Lower leg skin (tissue), 4 donors: ENCODE data around the gene MATR3. TPM values are rescaled to one million over a fixed set of nuclear protein-coding genes. Genes with fewer than 3 reads are reported as not detected.
"Not testable (repeated sequence)": the region's sequence is repeated elsewhere in the genome, so short reads cannot be mapped to it uniquely, and the experiment has no call there.

ENCODE experiments used
- DNase-seq, 2 donors: peaks; one replicate each; pipeline ENCODE4 v3.0.0-alpha.2; 2019; ENCODE audit warnings: low spot score in 2 of 2
- H3K4me3 ChIP-seq: fragments of 200-600 bp; sonication (generic); 2 replicates; pipeline ENCODE4 v1.5.1; 2017; ENCODE audit warnings: mild to moderate bottlenecking, low read depth; ENCODE audit not compliant: poor library complexity, severe bottlenecking
- POLR2A ChIP-seq, 2 donors: fragments of 450-650 bp; IDR thresholded peaks; one replicate each; pipeline ENCODE4 v1.6.1; 2016 to 2017; ENCODE audit warnings: antibody characterized with exemption in 2 of 2, mild to moderate bottlenecking in 1 of 2, moderate library complexity in 1 of 2
- WGBS, 2 donors: methylation state at CpG; one replicate each; pipeline ENCODE4 v1.1.5; 2018; 5-methylcytosine and 5-hydroxymethylcytosine counted together
- intact Hi-C: fragments of 100-400 bp; cut with DNase I; formaldehyde crosslinking; loops from one replicate; pipeline ENCODE4 v1.15.0; 2023; ENCODE audit warnings: low total_unique reads
- total RNA-seq, 4 donors: library from RNA; depleted of rRNA; stranded (reverse); fragments of >200 nt; gene quantifications; one replicate each; pipeline ENCODE4 v1.1.0, GENCODE V29; 2016
- TF ChIP-seq, protein P1 (sequence below), 3 donors: fragments of 450-650 bp; IDR thresholded peaks; one replicate each; pipeline ENCODE4 v1.5.1; 2016; ENCODE audit warnings: antibody characterized with exemption in 3 of 3, mild to moderate bottlenecking in 3 of 3, moderate library complexity in 2 of 3

Gene MATR3
- total RNA-seq, 4 donors from 2014 or later: 108 to 135 (median 122) TPM

DNA sequence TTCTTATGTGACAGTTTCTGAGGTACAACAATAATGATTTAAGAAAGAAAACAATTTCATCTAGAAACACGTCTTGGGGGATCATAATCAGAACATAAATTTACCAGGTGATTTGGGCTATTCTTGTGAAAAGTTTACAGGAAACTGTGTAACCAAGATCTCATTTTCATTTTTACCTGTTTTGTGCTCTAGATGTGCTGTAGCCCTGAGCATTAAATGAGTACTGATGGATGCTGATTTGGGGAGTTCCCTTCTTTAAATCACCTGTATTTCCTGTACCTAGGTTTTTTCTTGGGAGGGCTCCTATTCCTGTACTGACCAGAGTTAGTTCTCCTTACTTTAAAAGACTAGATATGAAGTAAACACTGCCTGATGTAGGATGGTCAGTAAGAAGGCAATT lies 12.7 kb downstream of the MATR3 start:
- no peak for TF ChIP-seq POLR2A (IDR thresholded peaks at IDR 0.05)
- TF ChIP-seq, protein P1, sequence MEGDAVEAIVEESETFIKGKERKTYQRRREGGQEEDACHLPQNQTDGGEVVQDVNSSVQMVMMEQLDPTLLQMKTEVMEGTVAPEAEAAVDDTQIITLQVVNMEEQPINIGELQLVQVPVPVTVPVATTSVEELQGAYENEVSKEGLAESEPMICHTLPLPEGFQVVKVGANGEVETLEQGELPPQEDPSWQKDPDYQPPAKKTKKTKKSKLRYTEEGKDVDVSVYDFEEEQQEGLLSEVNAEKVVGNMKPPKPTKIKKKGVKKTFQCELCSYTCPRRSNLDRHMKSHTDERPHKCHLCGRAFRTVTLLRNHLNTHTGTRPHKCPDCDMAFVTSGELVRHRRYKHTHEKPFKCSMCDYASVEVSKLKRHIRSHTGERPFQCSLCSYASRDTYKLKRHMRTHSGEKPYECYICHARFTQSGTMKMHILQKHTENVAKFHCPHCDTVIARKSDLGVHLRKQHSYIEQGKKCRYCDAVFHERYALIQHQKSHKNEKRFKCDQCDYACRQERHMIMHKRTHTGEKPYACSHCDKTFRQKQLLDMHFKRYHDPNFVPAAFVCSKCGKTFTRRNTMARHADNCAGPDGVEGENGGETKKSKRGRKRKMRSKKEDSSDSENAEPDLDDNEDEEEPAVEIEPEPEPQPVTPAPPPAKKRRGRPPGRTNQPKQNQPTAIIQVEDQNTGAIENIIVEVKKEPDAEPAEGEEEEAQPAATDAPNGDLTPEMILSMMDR (IDR thresholded peaks at IDR 0.05): no peak
- WGBS, 2 donors: 38 to 39% methylated on average over 1 of the region's 1 CpG
- H3K4me3 ChIP-seq: no peak overlapping the region
- no peak for DNase-seq
- intact Hi-C loops: no loop called here

DNA sequence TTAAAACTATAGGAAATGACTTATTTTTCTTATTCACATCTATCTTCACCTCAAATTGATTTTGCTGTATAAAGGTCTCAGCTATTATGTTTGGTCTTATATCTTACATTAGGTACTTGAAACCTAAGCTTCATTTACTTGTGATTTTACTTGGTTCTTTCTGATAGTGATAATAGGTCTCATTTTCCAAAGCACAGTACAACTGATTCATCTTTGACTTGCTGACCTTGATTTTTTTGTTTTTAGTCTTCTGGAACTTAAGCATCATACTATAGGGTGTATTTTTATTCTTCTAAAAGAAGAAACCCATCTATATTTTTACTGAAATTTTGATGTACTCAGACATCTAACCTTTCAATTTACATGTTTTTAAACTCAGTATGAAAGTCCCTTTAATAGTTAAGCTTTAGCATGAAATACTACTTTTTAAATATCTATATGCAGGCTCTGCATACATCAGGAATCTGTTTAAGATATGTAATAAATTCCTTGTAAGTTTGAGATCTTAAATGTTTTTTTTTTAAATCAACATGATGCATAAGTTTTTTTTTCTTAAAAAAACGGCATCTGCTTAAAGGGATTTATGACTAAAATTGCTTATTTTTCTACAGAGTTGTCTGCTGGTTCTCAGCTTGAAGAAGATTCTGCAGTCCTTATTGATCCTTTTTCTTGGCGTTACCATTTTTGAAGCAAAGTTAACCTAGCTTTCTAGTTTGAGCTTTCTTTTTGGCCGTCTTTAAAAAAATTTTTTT lies 13.3 kb downstream of the MATR3 start:
- intact Hi-C loops: no loop called here
- TF ChIP-seq POLR2A (IDR thresholded peaks at IDR 0.05): no peak
- TF ChIP-seq, protein P1 (IDR thresholded peaks at IDR 0.05): no peak

DNA sequence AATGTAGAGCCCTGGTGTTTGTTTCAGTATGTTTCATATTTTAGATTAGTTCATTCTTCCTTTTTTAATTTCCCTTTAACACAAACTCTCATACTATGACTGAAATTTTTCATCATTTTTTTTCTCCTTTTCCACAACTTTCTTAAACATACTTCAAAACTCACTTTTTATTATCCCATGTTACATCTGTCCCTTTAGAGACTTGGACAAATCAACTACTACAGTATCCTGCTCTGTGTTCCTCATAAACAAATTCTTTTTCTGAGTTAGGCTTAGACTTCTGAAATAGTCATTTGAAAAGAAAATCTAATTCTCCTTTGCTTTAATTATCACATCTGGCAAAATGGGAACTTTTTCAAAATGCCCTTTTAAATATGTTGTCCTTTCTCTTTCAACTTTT lies 15.3 kb downstream of the MATR3 start:
- no peak for TF ChIP-seq POLR2A (IDR thresholded peaks at IDR 0.05)
- TF ChIP-seq, protein P1 (IDR thresholded peaks at IDR 0.05): no peak
- no peak for DNase-seq
- intact Hi-C loops: no loop called here
- no peak overlapping the region for H3K4me3 ChIP-seq

More for the DNA sequence above, 13.3 kb downstream of the MATR3 start:
- no peak for DNase-seq
- 57 to 65% methylated on average over 3 of the region's 3 CpGs for WGBS, 2 donors
- no peak overlapping the region for H3K4me3 ChIP-seq

DNA sequence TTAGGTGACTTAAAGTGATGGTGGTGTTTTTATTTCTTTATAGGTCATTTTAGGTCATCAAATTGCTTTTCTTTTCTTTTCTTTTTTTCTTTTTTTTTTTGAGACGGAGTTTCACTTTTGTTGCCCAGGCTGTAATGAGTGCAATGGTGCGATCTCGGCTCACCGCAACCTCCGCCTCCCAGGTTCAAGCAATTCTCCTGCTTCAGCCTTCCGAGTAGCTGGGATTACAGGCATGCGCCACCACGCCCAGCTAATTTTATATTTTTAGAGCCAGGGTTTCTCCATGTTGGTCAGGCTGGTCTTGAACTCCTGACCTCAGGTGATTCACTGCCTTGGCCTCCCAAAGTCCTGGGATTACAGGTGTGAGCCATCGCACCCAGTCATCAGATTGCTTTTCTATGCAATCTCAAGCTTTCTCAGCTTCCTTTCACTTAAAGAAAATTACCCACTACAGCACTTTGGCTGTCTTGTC lies 17.2 kb downstream of the MATR3 start:
- intact Hi-C loops, H3K4me3 ChIP-seq, DNase-seq: not testable (repeated sequence)
- WGBS, 2 donors: 83 to 89% methylated on average over 9 of the region's 9 CpGs

DNA sequence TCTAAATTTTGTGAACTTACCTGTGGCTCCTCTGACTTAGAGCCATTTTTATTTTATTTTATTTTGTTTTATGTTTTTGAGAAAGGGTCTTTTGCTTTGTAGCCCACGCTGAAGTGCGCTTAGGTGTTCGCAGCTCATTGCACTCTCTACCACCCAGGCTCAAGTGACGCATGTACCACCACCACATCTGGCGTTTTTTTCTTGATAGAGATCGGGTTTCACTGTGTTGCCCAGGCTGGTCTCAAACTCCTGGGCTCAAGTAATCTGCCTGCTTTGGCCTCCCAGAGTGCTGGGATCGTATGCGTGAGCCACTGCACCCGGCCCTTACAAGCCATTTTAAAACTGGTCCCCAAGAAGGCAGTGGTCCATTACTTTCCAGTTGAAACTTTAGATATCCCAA lies 18.5 kb downstream of the MATR3 start:
- intact Hi-C loops: no loop called here
- no peak overlapping the region for H3K4me3 ChIP-seq
- TF ChIP-seq POLR2A (IDR thresholded peaks at IDR 0.05): no peak
- TF ChIP-seq, protein P1 (IDR thresholded peaks at IDR 0.05): no peak
- DNase-seq: no peak
- WGBS, 2 donors: 89 to 93% methylated on average over 9 of the region's 9 CpGs

DNA sequence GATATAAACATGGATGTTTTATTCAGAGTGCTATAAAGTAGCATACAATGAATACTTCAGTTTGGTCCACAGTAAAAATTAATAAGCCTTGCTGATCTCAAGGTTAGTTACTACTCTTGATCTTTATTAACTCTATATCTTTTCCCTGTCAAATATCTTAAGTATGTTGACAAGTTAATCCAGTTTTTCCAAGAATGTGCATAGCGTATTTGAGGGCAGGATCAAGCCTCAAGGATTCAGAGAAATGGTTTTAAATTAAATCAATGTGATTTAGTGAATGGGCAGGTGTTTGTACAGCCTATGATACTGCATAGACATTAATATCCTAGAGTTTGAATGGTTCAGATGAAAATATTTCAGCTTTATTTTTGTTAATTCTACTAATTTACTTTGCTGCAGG lies 20.7 kb downstream of the MATR3 start:
- 67 to 72% methylated on average over 1 of the region's 1 CpG for WGBS, 2 donors
- TF ChIP-seq, protein P1 (IDR thresholded peaks at IDR 0.05): no peak
- TF ChIP-seq POLR2A (IDR thresholded peaks at IDR 0.05): no peak
- intact Hi-C loops: no loop called here
- no peak for DNase-seq
- no peak overlapping the region for H3K4me3 ChIP-seq
